HL-60 (cell line): ENCODE measurements around the gene AP2A1.
A peak's percentile ranks its signal among the peaks of the same experiment; 100 is the strongest.

Experiments
- DNase-seq, 2 experiments: peaks; one replicate each; pipeline ENCODE4 v3.0.0-alpha.2; 2010 to 2020; ENCODE audit warnings: low read depth in 1 of 2, low spot score in 1 of 2
- H3K27ac ChIP-seq: fragments of 250-450 bp; sonication (Bioruptor Pico); replicated peaks from 2 replicates; pipeline ENCODE4 v1.5.1; 2020; ENCODE audit warnings: mild to moderate bottlenecking, moderate library complexity
- H3K27me3 ChIP-seq: fragments of 250-450 bp; sonication (Bioruptor Pico); 2 replicates; pipeline ENCODE4 v1.5.1; 2021; ENCODE audit warnings: mild to moderate bottlenecking, moderate library complexity; ENCODE audit not compliant: insufficient read depth, poor library complexity, severe bottlenecking
- H3K4me3 ChIP-seq: replicated peaks from 2 replicates; pipeline ENCODE4 v1.5.1; 2011; ENCODE audit warnings: mild to moderate bottlenecking, control low read depth, low read length; ENCODE audit not compliant: insufficient read depth
- CTCF ChIP-seq: IDR thresholded peaks from one replicate; pipeline ENCODE4 v1.5.1; 2011; ENCODE audit warnings: low read length, control low read depth, inconsistent platforms; ENCODE audit not compliant: insufficient read depth
- GABPA ChIP-seq: IDR thresholded peaks from 2 replicates; pipeline ENCODE4 v1.6.1; 2012; ENCODE audit warnings: low read depth
- POLR2AphosphoS5 ChIP-seq: IDR thresholded peaks from 2 replicates; pipeline ENCODE4 v1.6.1; 2012; ENCODE audit warnings: low read depth
- REST ChIP-seq: IDR thresholded peaks from 2 replicates; pipeline ENCODE4 v1.6.1; 2012; ENCODE audit warnings: low read depth; ENCODE audit not compliant: insufficient replicate concordance
- SPI1 ChIP-seq: IDR thresholded peaks from 2 replicates; pipeline ENCODE4 v1.6.1; 2012; ENCODE audit warnings: low read depth, mild to moderate bottlenecking, borderline replicate concordance

AP2A1 gene

GRCh38 chr19:49807904-49808675 lies 41.3 kb downstream of the AP2A1 start:
- peak in 1 of 2 experiments; percentile 18 for DNase-seq
- H3K27ac ChIP-seq, result peak overlapping the region; percentile 76
- no peaks in the 10 kb centered on the region for H3K27me3 ChIP-seq
- no peak for TF ChIP-seq POLR2AphosphoS5
- TF ChIP-seq GABPA, result no peak
- no peak overlapping the region for H3K4me3 ChIP-seq

GRCh38 chr19:49808711-49809159 lies 41.9 kb downstream of the AP2A1 start:
- H3K27me3 ChIP-seq, result no peaks in the 10 kb centered on the region
- H3K4me3 ChIP-seq, result no peak overlapping the region
- no peak for TF ChIP-seq CTCF
- TF ChIP-seq SPI1, result no peak
- TF ChIP-seq REST, result no peak
- TF ChIP-seq POLR2AphosphoS5, result no peak
- no peak for TF ChIP-seq GABPA
- no peak for DNase-seq
- no peak overlapping the region for H3K27ac ChIP-seq

DNA sequence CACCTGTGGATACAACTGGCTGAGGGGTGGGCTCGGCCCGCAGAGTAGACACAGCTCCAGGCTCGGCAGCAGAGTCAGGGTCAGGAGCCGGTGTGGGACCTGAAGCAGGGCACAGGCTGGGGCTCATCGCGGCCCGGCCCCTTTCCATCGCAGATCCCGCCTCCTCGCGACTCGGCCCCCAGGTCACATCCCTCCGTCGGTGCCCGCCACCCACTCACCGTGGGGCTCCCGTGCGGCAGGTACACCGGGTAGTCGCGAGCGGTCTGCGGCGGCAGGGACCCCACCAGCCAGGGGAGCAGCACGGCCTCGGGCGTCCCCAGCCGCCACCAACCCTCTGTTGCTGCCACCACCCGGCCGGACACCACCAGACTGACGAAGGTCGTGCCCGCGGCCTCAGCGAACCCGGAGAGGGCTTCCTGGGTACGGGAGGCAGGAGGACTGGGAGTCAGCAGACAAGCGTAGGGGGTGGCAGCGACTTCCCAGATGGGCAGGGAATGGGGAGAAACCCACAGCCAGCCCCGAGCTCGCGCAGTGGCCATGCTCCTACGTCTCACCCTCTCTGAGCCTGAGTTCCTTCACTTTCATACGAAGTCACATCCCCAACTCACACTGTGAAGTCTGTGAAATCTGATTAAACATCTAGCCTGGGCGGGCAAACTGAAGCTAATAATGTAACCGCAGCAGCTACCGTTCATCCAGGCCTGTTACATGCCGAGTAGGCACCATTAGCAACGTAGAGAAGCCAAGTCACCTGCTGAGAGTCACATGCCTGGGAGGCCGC lies 42.5 kb downstream of the AP2A1 start:
- no peak for DNase-seq
- no peak for TF ChIP-seq POLR2AphosphoS5
- no peak for TF ChIP-seq SPI1
- TF ChIP-seq CTCF, result no peak
- no peak for TF ChIP-seq GABPA
- TF ChIP-seq REST, result no peak
- no peaks in the 10 kb centered on the region for H3K27me3 ChIP-seq
- H3K27ac ChIP-seq, result no peak overlapping the region
- no peak overlapping the region for H3K4me3 ChIP-seq

DNA sequence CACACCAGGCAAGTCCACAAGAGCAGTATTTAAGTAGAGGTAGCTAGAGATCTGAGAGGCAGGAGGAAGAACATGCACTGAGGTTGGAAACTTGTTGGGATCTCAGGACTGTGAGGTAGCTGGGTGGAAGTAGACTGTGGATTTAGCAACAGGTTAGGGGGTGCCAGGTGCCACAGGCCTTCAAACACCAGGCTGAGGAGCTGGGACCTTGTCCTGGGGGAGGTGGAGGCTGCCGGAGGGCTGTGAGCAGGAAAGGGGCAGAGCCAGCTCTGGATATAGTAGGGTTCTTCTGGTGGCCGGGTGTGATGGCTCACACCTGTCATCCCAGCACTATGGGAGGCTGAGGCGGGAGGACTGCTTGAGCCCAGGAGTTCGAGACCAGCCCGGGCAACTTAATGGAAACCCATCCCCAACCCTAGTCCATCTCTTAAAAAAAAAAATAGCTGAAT lies 43.2 kb downstream of the AP2A1 start:
- no peaks in the 10 kb centered on the region for H3K27me3 ChIP-seq
- no peak for DNase-seq
- TF ChIP-seq POLR2AphosphoS5 (no peak), REST (no peak), CTCF (no peak), GABPA (no peak), SPI1 (no peak)
- no peak overlapping the region for H3K27ac ChIP-seq
- H3K4me3 ChIP-seq, result no peak overlapping the region
